IMR-90 (cell line): ENCODE data around the gene PDZD7. TPM values are rescaled to one million over a fixed set of nuclear protein-coding genes. Genes with fewer than 3 reads are reported as not detected.

Source experiments
- ATAC-seq: fragments of 200-7000 bp; cut with Tn5 transposase; 2 replicates; pipeline ENCODE4 v1.9.1; 2020; ENCODE audit warnings: low read depth, mild to moderate bottlenecking, moderate library complexity
- BruUV-seq: library from RNA; stranded (reverse); fragments of 400-500 nt; replicated peaks from 2 replicates; lab custom pipeline; 2021; lab: Mats Ljungman, UMichigan
- CTCF ChIA-PET: fragments of 300-600 bp; formaldehyde crosslinking; extraction: SDS; loops from one replicate; lab custom pipeline; 2021; ENCODE audit warnings: antibody characterized with exemption; lab: Yijun Ruan, JAX
- POLR2A ChIA-PET: fragments of 300-600 bp; sonication (Branson Sonifier 250); formaldehyde crosslinking; loops from one replicate; lab custom pipeline; 2022; ENCODE audit warnings: antibody characterized with exemption; ENCODE audit not compliant: unreplicated experiment; lab: Charles Lee
- DNase-seq: peaks from one replicate; pipeline ENCODE4 v3.0.0; 2013
- H2AFZ ChIP-seq: replicated peaks from 2 replicates; pipeline ENCODE3; 2013; ENCODE audit warnings: low read length, mild to moderate bottlenecking; ENCODE audit not compliant: poor library complexity
- H2AK5ac ChIP-seq: 2 replicates; pipeline ENCODE4 v1.6.1; 2013; ENCODE audit warnings: low read depth, low read length, inconsistent platforms
- H2AK9ac ChIP-seq: replicated peaks from 2 replicates; pipeline ENCODE3; 2013; ENCODE audit warnings: mild to moderate bottlenecking, low read depth, low read length, moderate library complexity; ENCODE audit not compliant: poor library complexity
- H2BK120ac ChIP-seq: 2 replicates; pipeline ENCODE4 v1.6.1; 2013; ENCODE audit warnings: low read depth, low read length, inconsistent platforms
- H2BK15ac ChIP-seq: 3 replicates; pipeline ENCODE4 v1.6.1; 2013; ENCODE audit warnings: low read depth, low read length, inconsistent platforms
- H2BK20ac ChIP-seq: 2 replicates; pipeline ENCODE4 v1.6.1; 2013; ENCODE audit warnings: low read depth, mild to moderate bottlenecking, inconsistent platforms, low read length, moderate library complexity
- H2BK5ac ChIP-seq: 2 replicates; pipeline ENCODE4 v1.6.1; 2013; ENCODE audit warnings: mild to moderate bottlenecking, low read depth, low read length, inconsistent platforms; ENCODE audit not compliant: poor library complexity, severe bottlenecking
- H3K14ac ChIP-seq: replicated peaks from 2 replicates; pipeline ENCODE4 v1.6.1; 2013; ENCODE audit warnings: low read depth, low read length, inconsistent platforms
- H3K18ac ChIP-seq: 2 replicates; pipeline ENCODE4 v1.6.1; 2013; ENCODE audit warnings: low read depth, low read length, control low read depth
- H3K23ac ChIP-seq: 2 replicates; pipeline ENCODE4 v1.6.1; 2013; ENCODE audit warnings: low read depth, low read length, inconsistent platforms
- H3K27ac ChIP-seq: 2 replicates; pipeline ENCODE4 v1.5.1; 2013; ENCODE audit warnings: mild to moderate bottlenecking, control low read depth, low read length; ENCODE audit not compliant: insufficient read depth
- H3K27me3 ChIP-seq: 2 replicates; pipeline ENCODE4 v1.6.1; 2013; ENCODE audit warnings: low read length; ENCODE audit not compliant: control insufficient read depth, insufficient read depth
- H3K36me3 ChIP-seq: 2 replicates; pipeline ENCODE4 v1.6.1; 2013; ENCODE audit warnings: low read length, mixed read lengths; ENCODE audit not compliant: control insufficient read depth, insufficient read depth
- H3K4ac ChIP-seq: 2 replicates; pipeline ENCODE4 v1.6.1; 2013; ENCODE audit warnings: low read depth, low read length, inconsistent platforms
- H3K4me1 ChIP-seq: 2 replicates; pipeline ENCODE4 v1.6.1; 2013; ENCODE audit warnings: low read length, mixed read lengths; ENCODE audit not compliant: control insufficient read depth, insufficient read depth
- H3K4me2 ChIP-seq: 2 replicates; pipeline ENCODE4 v1.6.1; 2013; ENCODE audit warnings: low read depth, mild to moderate bottlenecking, control low read depth, low read length, moderate library complexity
- H3K4me3 ChIP-seq: 2 replicates; pipeline ENCODE4 v1.5.1; 2013; ENCODE audit warnings: low read depth, mild to moderate bottlenecking, control low read depth, low read length, moderate library complexity; ENCODE audit not compliant: insufficient read depth
- H3K56ac ChIP-seq: 2 replicates; pipeline ENCODE4 v1.6.1; 2013; ENCODE audit warnings: low read length, inconsistent platforms; ENCODE audit not compliant: insufficient read depth; ENCODE audit errors: extremely low read depth
- H3K79me1 ChIP-seq, 2 experiments: 2 replicates each; pipeline ENCODE4 v1.6.1; 2013; ENCODE audit warnings: low read length in 2 of 2, inconsistent platforms in 1 of 2, low read depth in 1 of 2
- H3K9ac ChIP-seq: 2 replicates; pipeline ENCODE4 v1.6.1; 2013; ENCODE audit warnings: low read depth, low read length, control low read depth
- H3K9me1 ChIP-seq: 2 replicates; pipeline ENCODE4 v1.6.1; 2013; ENCODE audit warnings: low read length, inconsistent platforms; ENCODE audit not compliant: insufficient read depth
- H3K9me3 ChIP-seq: 2 replicates; pipeline ENCODE4 v1.6.1; 2013; ENCODE audit warnings: low read length; ENCODE audit not compliant: control insufficient read depth, insufficient read depth
- H4K20me1 ChIP-seq: 2 replicates; pipeline ENCODE4 v1.6.1; 2013; ENCODE audit warnings: low read length, inconsistent platforms; ENCODE audit not compliant: insufficient read depth
- H4K5ac ChIP-seq: 2 replicates; pipeline ENCODE4 v1.6.1; 2013; ENCODE audit warnings: mild to moderate bottlenecking, low read depth, low read length, control low read depth
- H4K8ac ChIP-seq, 2 experiments: 2 replicates each; pipeline ENCODE4 v1.6.1; 2013; ENCODE audit warnings: low read depth in 2 of 2, low read length in 2 of 2, control low read depth in 1 of 2, inconsistent platforms in 1 of 2
- H4K91ac ChIP-seq: 2 replicates; pipeline ENCODE4 v1.6.1; 2013; ENCODE audit warnings: low read depth, low read length, inconsistent platforms; ENCODE audit not compliant: insufficient read depth
- BHLHE40 ChIP-seq: fragments of 150-350 bp; IDR thresholded peaks from 2 replicates; pipeline ENCODE4 v1.6.1; 2016; ENCODE audit warnings: mild to moderate bottlenecking, low read depth, low read length
- CEBPB ChIP-seq: IDR thresholded peaks from 2 replicates; pipeline ENCODE4 v1.6.1; 2012; ENCODE audit warnings: low read depth, low read length, improper control_type of control experiment
- CHD1 ChIP-seq: IDR thresholded peaks from 2 replicates; pipeline ENCODE4 v1.6.1; 2012; ENCODE audit warnings: low read depth, low read length, improper control_type of control experiment
- CTCF ChIP-seq: conservative IDR thresholded peaks from 2 replicates; pipeline ENCODE4 v1.5.1; 2012; ENCODE audit warnings: mild to moderate bottlenecking, low read depth, low read length, improper control_type of control experiment
- ELK1 ChIP-seq: fragments of 150-350 bp; IDR thresholded peaks from 2 replicates; pipeline ENCODE4 v1.6.1; 2016; ENCODE audit warnings: low read depth, mild to moderate bottlenecking, low read length, moderate library complexity, borderline replicate concordance
- MAFK ChIP-seq: IDR thresholded peaks from 2 replicates; pipeline ENCODE4 v1.6.1; 2012; ENCODE audit warnings: low read depth, low read length, improper control_type of control experiment
- MAZ ChIP-seq: IDR thresholded peaks from 2 replicates; pipeline ENCODE4 v1.6.1; 2012; ENCODE audit warnings: low read depth, mild to moderate bottlenecking, low read length, improper control_type of control experiment, moderate library complexity, borderline replicate concordance
- NFE2L2 ChIP-seq: fragments of 150-350 bp; IDR thresholded peaks from 2 replicates; pipeline ENCODE4 v1.6.1; 2016; ENCODE audit warnings: low read depth, mild to moderate bottlenecking, low read length
- POLR2A ChIP-seq: IDR thresholded peaks from 2 replicates; pipeline ENCODE4 v1.6.1; 2012; ENCODE audit warnings: mild to moderate bottlenecking, low read depth, low read length
- RAD21 ChIP-seq: IDR thresholded peaks from 2 replicates; pipeline ENCODE4 v1.6.1; 2012; ENCODE audit warnings: low read length, improper control_type of control experiment
- RCOR1 ChIP-seq: IDR thresholded peaks from 2 replicates; pipeline ENCODE4 v1.6.1; 2012; ENCODE audit warnings: mild to moderate bottlenecking, low read length, improper control_type of control experiment; ENCODE audit not compliant: insufficient replicate concordance
- RFX5 ChIP-seq: IDR thresholded peaks from 2 replicates; pipeline ENCODE4 v1.8.0; 2012; ENCODE audit warnings: low read depth, mild to moderate bottlenecking, low read length, moderate library complexity
- SMC3 ChIP-seq: fragments of 150-350 bp; IDR thresholded peaks from 2 replicates; pipeline ENCODE4 v1.6.1; 2016; ENCODE audit warnings: low read depth, mild to moderate bottlenecking, antibody characterized with exemption, low read length, moderate library complexity
- USF2 ChIP-seq: fragments of 150-350 bp; IDR thresholded peaks from 2 replicates; pipeline ENCODE4 v1.6.1; 2017; ENCODE audit warnings: mild to moderate bottlenecking, antibody characterized with exemption, low read length, low read depth
- WGBS, 2 experiments: methylation state at CpG; one replicate each; pipeline versions ENCODE4 v1.1.5 to v1.1.7; 2013; ENCODE audit warnings: missing lambda C conversion rate in 2 of 2; ENCODE audit not compliant: insufficient read length in 1 of 2; ENCODE audit errors: extremely low coverage in 2 of 2; 5-methylcytosine and 5-hydroxymethylcytosine counted together
- dilution Hi-C: fragments of 300-500 bp; cut with HindIII; formaldehyde crosslinking; loops from one replicate; pipeline ENCODE4 v1.14.3; 2018; ENCODE audit warnings: low sequenced_read_pairs; ENCODE audit not compliant: unreplicated experiment
- in situ Hi-C: fragments of 300-500 bp; cut with MboI; formaldehyde crosslinking; loops from 3 replicates; pipeline ENCODE4 v1.14.3; 2019; ENCODE audit warnings: low sequenced_read_pairs, inconsistent platforms, mixed read lengths
- intact Hi-C: fragments of 100-400 bp; cut with micrococcal nuclease; formaldehyde crosslinking; loops from 2 replicates; pipeline ENCODE4 v1.10.0; 2022
- polyA plus RNA-seq, 3 experiments: library from polyadenylated mRNA; depleted of rRNA; stranded (reverse); fragments of >200 nt; gene quantifications; 2 replicates each; pipeline ENCODE4 v1.2.3, GENCODE V29; 2012; ENCODE audit warnings: low replicate concordance in 1 of 3
- total RNA-seq: library from RNA; depleted of rRNA; stranded (reverse); fragments of >200 nt; gene quantifications from 2 replicates; pipeline ENCODE4 v1.2.3, GENCODE V29; 2012

Gene PDZD7
- total and polyA plus RNA-seq, 2 of the 4 experiments (the other 2 are of a cell fraction), result 0.90 to 1.5 TPM

- H3K4ac ChIP-seq, result no peak overlapping the region
- H2BK15ac ChIP-seq, result no peak overlapping the region
- in situ Hi-C loops (no loop called here), intact Hi-C loops (loop anchor here (2.0 to 10.0 kb wide), 2 partner anchors 48 to 454 kb away; no protein-coding TSS in a partner anchor), dilution Hi-C loops (no loop called here)
- no peak overlapping the region for H3K23ac ChIP-seq
- no peak overlapping the region for H3K4me2 ChIP-seq
- H2BK120ac ChIP-seq, result no peak overlapping the region
- no peak overlapping the region for H3K27ac ChIP-seq
- peak overlapping the region; percentile 79 for H2AFZ ChIP-seq
- H4K91ac ChIP-seq, result no peak overlapping the region
- H2BK20ac ChIP-seq, result no peak overlapping the region
- H3K4me3 ChIP-seq, result no peak overlapping the region
- no peaks in the 10 kb centered on the region for H3K36me3 ChIP-seq
- peaks cover 2% of the 10 kb centered on the region; the same call in 1 of the 2 replicates for H3K9me1 ChIP-seq
- ATAC-seq, result peak; percentile 90
- H3K9ac ChIP-seq, result no peak overlapping the region
- POLR2A ChIA-PET, result no interaction called here
- peaks cover 1% of the 10 kb centered on the region; the same call in 1 of the 2 replicates for H3K27me3 ChIP-seq
- H2BK5ac ChIP-seq, result no peak overlapping the region
- no peak overlapping the region for H3K56ac ChIP-seq
- WGBS, 2 experiments, result 4% methylated on average over 21 of the region's 45 CpGs; no CpG with 5 or more reads in 1 of the 2 experiments
- H4K8ac ChIP-seq, result no peak overlapping the region
- CTCF ChIA-PET, result interaction anchor here (0.7 to 6.8 kb wide), 13 partner anchors 12 to 124 kb away, joined by 3 to 48 read pairs (median 4); partner anchors contain the start of genes LZTS2, PDZD7 and SFXN3
- no peak overlapping the region for H2AK9ac ChIP-seq
- BruUV-seq, result no TSS peak
- DNase-seq, result peak; percentile 77
- H3K9me3 ChIP-seq, result no peaks in the 10 kb centered on the region
- 0 out of 4 replicates have a peak, but pooled peaks cover 0 to 7% of the 10 kb centered on the region in 2 experiments for H3K79me1 ChIP-seq
- no peak overlapping the region for H4K5ac ChIP-seq
- H2AK5ac ChIP-seq, result no peak overlapping the region
- H3K18ac ChIP-seq, result no peak overlapping the region
- H4K20me1 ChIP-seq, result no peaks in the 10 kb centered on the region
- peaks cover 10% of the 10 kb centered on the region for H3K4me1 ChIP-seq
- no peak overlapping the region for H3K14ac ChIP-seq
- TF ChIP-seq USF2 (no peak), MAZ (0 out of 2 replicates have a peak, but pooled peaks have one; percentile 29), CTCF (peak; percentile 89), RFX5 (no peak), ELK1 (no peak), CHD1 (no peak), CEBPB (no peak), NFE2L2 (no peak), RCOR1 (no peak), BHLHE40 (no peak), SMC3 (peak; percentile 51), RAD21 (peak; percentile 79), MAFK (no peak), POLR2A (no peak)
These were observed 12.1 kb downstream of the PDZD7 start for GRCh38 chr10:101018600-101019439.
